Peyer's patch (tissue), 4 donors: ENCODE data around the gene MIDN.

Source experiments
- CTCF ChIP-seq, 6 experiments: fragments of 450-650 bp in 4 of 6; fragments of 200-600 bp in 2 of 6; sonication (generic) in 1 of 6; IDR thresholded peaks; one replicate each; pipeline ENCODE4 v1.5.1; 2017 to 2019; ENCODE audit warnings: antibody characterized with exemption in 6 of 6, mild to moderate bottlenecking in 3 of 6, moderate library complexity in 1 of 6
- POLR2A ChIP-seq, 2 donors: fragments of 450-650 bp; IDR thresholded peaks; one replicate each; pipeline ENCODE4 v1.5.1; 2017; ENCODE audit warnings: antibody characterized with exemption in 2 of 2, mild to moderate bottlenecking in 2 of 2, moderate library complexity in 2 of 2

GRCh38 chr19:1219786-1220476, 28.5 kb upstream of the MIDN start:
- no peak for TF ChIP-seq POLR2A (IDR thresholded peaks at IDR 0.05)
- no peak for TF ChIP-seq CTCF (IDR thresholded peaks at IDR 0.05)
